Brain microvascular endothelial cell (primary cell): ENCODE results near the gene CACNG7.

Experiments
- DNase-seq: peaks from one replicate; pipeline ENCODE4 v3.0.0-alpha.2; 2020
- H3K27ac ChIP-seq: fragments of 250-450 bp; sonication (Bioruptor Pico); 2 replicates; pipeline ENCODE4 v1.5.1; 2020; ENCODE audit warnings: mild to moderate bottlenecking, moderate library complexity
- H3K27me3 ChIP-seq: fragments of 250-450 bp; sonication (Bioruptor Pico); replicated peaks from 2 replicates; pipeline ENCODE4 v1.5.1; 2020; ENCODE audit warnings: mild to moderate bottlenecking
- H3K36me3 ChIP-seq: fragments of 250-450 bp; sonication (Bioruptor Pico); replicated peaks from 2 replicates; pipeline ENCODE4 v1.5.1; 2020; ENCODE audit warnings: mild to moderate bottlenecking
- H3K4me3 ChIP-seq: 2 replicates; pipeline ENCODE4 v1.5.1; 2011; ENCODE audit warnings: low read depth, mild to moderate bottlenecking, control low read depth, low read length, moderate library complexity
- CTCF ChIP-seq: IDR thresholded peaks from 2 replicates; pipeline ENCODE4 v1.5.1; 2011; ENCODE audit warnings: low read depth, mild to moderate bottlenecking, moderate library complexity, low read length, control low read depth, inconsistent platforms; ENCODE audit errors: missing control alignments
- in situ Hi-C: cut with HindIII; loops from 2 replicates; pipeline ENCODE4 v1.10.0; 2017; ENCODE audit warnings: low sequenced_read_pairs, low pct_ligation_motif_present

CACNG7 gene

GRCh38 chr19:53905787-53906186 is 3.3 kb upstream of the CACNG7 start:
- Histone ChIP-seq H3K36me3 (no peaks in the 10 kb centered on the region), H3K27me3 (peaks cover 28% of the 10 kb centered on the region), H3K4me3 (no peak overlapping the region), H3K27ac (no peak overlapping the region)
- no peak for DNase-seq
- no peak for TF ChIP-seq CTCF
- in situ Hi-C loops = no loop called here

- Histone ChIP-seq H3K4me3 (no peak overlapping the region), H3K27me3 (peaks cover 29% of the 10 kb centered on the region), H3K27ac (no peak overlapping the region), H3K36me3 (no peaks in the 10 kb centered on the region)
- peak; percentile 92 for TF ChIP-seq CTCF
- no peak for DNase-seq
- in situ Hi-C loops = no loop called here
Observed at GRCh38 chr19:53906211-53907192, 2.6 kb upstream of the CACNG7 start.

GRCh38 chr19:53907193-53907581 is 1.9 kb upstream of the CACNG7 start:
- Histone ChIP-seq H3K4me3 (no peak overlapping the region), H3K27ac (no peak overlapping the region), H3K27me3 (peaks cover 29% of the 10 kb centered on the region), H3K36me3 (no peaks in the 10 kb centered on the region)
- DNase-seq = no peak
- TF ChIP-seq CTCF = no peak
- in situ Hi-C loops = no loop called here

GRCh38 chr19:53907690-53908089 is 1.4 kb upstream of the CACNG7 start:
- in situ Hi-C loops = no loop called here
- no peak for DNase-seq
- no peak overlapping the region for H3K27ac ChIP-seq
- peak overlapping the region; percentile 32 for H3K4me3 ChIP-seq
- TF ChIP-seq CTCF = no peak
- no peaks in the 10 kb centered on the region for H3K36me3 ChIP-seq
- H3K27me3 ChIP-seq = peaks cover 29% of the 10 kb centered on the region

GRCh38 chr19:53908106-53908934 is 758 bp upstream of the CACNG7 start:
- Histone ChIP-seq H3K27ac (no peak overlapping the region), H3K27me3 (peaks cover 29% of the 10 kb centered on the region), H3K4me3 (peak overlapping the region; percentile 42), H3K36me3 (no peaks in the 10 kb centered on the region)
- DNase-seq = peak; percentile 30
- TF ChIP-seq CTCF = no peak
- in situ Hi-C loops = no loop called here
